Raji (cell line): ENCODE data around the gene CHAF1A.

ENCODE experiments used
- POLR2A ChIP-seq: IDR thresholded peaks from 2 replicates; pipeline ENCODE4 v1.6.1; 2011; ENCODE audit warnings: low read depth, low read length, control low read depth; ENCODE audit not compliant: insufficient read depth

The CHAF1A gene

DNA sequence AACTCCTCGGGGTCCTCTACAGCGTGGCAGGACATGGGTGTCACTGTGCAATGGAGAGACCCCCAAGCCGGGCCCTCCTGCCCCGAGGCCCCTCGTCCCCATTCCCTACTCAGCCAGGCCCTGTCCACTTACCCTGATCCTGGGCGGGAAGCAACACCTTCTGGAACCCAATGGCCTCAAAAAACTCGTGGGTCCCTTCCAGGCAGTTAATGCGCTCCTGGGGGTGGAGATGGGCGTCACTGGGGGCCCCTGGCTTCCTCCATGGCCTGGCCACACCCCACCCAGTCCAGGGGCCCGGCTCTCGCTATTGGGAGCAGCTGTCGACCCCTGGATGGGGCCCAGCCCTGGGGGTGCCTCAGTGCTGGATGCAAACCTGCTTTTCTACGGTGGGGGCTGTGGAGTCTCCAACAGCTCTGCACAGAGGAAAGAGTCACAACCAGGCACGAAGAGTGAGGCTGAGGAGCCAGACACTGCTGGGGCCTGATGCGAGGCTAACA lies 44.3 kb downstream of the CHAF1A start:
- TF ChIP-seq POLR2A = no peak

DNA sequence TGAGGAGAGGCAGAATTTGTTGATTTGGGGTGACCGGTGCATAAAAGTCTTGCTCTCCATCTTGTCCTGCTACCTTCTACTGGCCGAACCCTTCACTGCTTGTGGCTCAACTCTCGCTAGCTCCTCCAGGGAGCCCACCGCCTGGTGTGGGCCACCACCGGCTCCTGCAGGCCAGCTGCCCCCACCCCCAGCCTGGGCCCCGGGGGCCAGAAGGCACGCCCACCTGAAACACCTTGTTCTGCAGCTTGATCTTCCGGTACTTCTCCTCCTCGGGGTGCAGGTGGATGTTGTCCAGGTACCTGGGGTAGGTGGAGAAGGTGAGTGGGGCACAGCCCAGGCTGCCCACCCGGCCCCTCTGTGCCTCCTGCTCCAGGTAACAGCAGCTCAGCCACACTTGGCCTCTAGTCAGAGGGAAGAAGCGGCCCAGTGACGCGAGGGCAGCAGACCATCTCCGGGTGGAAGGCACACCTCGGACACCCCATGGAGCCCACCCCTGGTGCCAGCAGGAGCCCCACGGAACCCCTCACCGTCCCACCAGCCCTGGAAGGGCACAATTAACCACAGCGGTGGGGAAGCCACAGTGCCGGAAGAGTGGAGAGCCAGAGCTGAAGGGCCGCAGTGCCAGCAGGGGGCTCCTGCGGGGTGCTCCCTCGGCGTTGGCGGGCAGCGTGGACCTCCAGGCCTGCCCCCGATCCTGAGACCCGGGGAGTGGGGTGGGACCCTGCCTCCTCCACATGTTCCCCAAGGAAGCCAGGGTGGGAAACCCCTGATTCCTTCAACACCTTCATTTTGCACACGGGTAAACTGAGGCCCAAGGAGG lies 45.1 kb downstream of the CHAF1A start:
- no peak for TF ChIP-seq POLR2A

DNA sequence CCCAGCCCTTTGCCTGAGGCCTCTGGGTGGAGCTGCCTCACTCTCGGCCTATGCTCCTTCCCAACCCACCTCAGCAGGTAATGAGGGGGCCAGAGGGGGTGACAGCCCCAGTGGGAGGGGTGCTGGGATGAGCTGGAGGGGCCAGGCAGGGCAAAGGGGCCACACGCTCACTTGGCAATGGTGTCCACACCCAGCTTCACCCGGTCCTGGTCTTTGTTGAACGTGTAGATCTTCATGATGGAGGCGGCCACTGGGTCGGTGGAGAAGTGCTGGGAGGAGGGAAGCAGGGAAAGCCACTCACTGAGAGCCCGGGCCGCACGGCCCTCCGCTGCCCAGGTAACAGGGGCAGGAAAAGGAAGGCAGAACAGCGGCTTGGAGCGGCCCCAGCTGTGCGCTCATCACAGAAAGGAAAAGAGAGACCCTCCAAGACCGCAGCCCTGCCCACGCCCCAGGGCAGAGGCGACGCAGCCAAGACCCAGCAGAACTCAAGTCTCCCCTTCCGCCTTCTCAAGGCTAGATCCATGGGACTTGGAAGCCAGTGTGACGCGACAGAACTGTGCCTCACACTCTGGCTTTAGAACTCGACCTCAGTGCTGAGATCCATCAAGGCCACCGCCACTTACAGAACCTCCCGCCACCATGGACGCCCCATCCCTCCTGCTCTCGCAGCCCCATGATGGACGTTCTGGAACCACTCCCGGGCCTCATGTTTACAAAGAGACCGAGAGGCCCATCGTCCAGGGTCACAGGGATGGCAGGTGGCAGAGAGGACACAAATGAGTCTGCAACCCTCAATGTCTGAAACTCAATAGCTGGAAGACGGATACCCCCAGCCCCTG lies 45.9 kb downstream of the CHAF1A start:
- no peak for TF ChIP-seq POLR2A

GRCh38 chr19:4449022-4449638 lies 46.7 kb downstream of the CHAF1A start:
- no peak for TF ChIP-seq POLR2A

- no peak for TF ChIP-seq POLR2A
These were observed 47.2 kb downstream of the CHAF1A start for GRCh38 chr19:4449639-4450028.

GRCh38 chr19:4452230-4452990 lies 50.0 kb downstream of the CHAF1A start:
- no peak for TF ChIP-seq POLR2A

- TF ChIP-seq POLR2A = no peak
These were observed 51.1 kb downstream of the CHAF1A start for GRCh38 chr19:4453232-4454179.

GRCh38 chr19:4454747-4455718 lies 52.6 kb downstream of the CHAF1A start:
- no peak for TF ChIP-seq POLR2A

GRCh38 chr19:4455719-4456475 lies 53.5 kb downstream of the CHAF1A start:
- TF ChIP-seq POLR2A = no peak

DNA sequence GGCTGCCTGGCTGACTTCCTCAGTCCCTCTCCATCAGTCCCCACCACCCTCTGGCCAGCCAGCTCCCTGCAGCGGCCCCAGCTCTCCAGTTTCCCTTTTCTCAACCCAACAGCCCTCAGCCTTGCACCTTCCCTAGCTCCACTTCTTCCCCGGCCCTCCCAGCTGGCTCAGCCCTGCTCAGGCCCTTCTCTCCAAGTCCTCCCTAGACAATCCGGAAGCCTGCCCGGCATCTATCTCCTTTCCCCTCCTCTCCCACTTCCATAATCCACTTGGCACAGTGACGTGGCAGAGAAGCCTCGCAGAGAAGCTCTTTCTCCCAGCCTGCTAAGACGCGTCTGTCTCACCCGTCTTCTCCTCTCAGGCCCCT lies 54.0 kb downstream of the CHAF1A start:
- no peak for TF ChIP-seq POLR2A

DNA sequence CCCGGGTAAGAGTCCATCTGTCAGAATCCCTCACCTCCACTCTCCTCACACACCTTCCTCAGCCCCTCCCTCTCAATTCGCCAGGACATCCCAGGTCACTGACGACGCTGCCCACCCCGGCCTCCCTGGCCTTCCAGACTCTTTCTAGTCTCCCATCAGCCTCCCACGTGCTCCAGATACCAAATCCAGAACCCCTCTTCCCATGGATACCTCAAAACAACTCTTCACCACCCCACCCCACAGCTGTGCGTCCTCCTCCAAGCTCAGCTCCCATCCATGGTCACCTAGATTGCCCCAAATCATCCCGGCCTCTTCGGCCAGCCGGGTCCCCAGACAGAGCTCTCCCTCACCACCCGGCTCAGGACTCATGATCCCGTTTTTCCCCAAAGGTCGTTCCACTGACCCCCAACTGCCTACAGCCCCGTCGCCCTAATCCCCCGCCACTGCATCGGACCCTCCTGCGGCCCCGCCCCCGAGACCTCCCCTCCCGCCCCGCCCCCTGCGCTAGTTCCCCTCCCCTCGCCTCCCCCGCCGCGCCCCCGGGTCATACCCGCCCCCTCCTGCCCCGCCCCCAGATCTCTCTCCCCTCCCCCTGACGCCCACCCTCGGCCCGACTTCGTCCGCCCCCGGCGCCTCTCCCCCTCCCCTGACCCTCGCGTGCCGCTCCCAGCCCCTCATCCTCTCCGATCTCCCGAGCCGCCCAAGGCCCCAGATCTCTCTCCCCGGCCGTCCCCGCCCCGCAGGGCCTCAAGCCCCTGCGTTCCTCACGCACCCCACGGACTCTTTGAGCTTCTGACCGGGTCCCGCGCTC lies 54.6 kb downstream of the CHAF1A start:
- TF ChIP-seq POLR2A = no peak

- TF ChIP-seq POLR2A = peak; percentile 51
These were observed 55.4 kb downstream of the CHAF1A start, which contains the start of gene UBXN6 for GRCh38 chr19:4457654-4458395. Gene UBXN6, minus strand, starts transcription at chr19:4457794. Its CDS starts 97 bp downstream, at chr19:4457697.
